Ascending aorta (tissue), 2 donors: Measurements from ENCODE around the gene PPP1R2. TPM values are rescaled to one million over a fixed set of nuclear protein-coding genes. Genes with fewer than 3 reads are reported as not detected.

Source experiments
- DNase-seq, 2 donors: peaks; one replicate each; pipeline ENCODE4 v3.0.0-alpha.2; 2019; ENCODE audit warnings: low spot score in 2 of 2
- H3K27ac ChIP-seq, 2 donors: fragments of 200-600 bp; sonication (generic); one replicate each; pipeline ENCODE4 v1.5.1; 2016 to 2017; ENCODE audit warnings: mild to moderate bottlenecking in 1 of 2
- H3K27me3 ChIP-seq: fragments of 200-600 bp; sonication (generic); one replicate; pipeline ENCODE4 v1.5.1; 2017
- H3K36me3 ChIP-seq, 2 donors: fragments of 200-600 bp; sonication (generic); one replicate each; pipeline ENCODE4 v1.5.1; 2016
- H3K4me1 ChIP-seq, 2 donors: fragments of 200-600 bp; sonication (generic); one replicate each; pipeline ENCODE4 v1.5.1; 2016 to 2017; ENCODE audit warnings: mild to moderate bottlenecking in 1 of 2
- H3K4me3 ChIP-seq, 2 donors: fragments of 200-600 bp; sonication (generic); one replicate each; pipeline ENCODE4 v1.5.1; 2016 to 2017; ENCODE audit warnings: mild to moderate bottlenecking in 1 of 2
- H3K9me3 ChIP-seq, 2 donors: fragments of 200-600 bp; sonication (generic); one replicate each; pipeline ENCODE4 v1.5.1; 2016
- intact Hi-C: fragments of 100-400 bp; cut with DNase I; formaldehyde crosslinking; loops from one replicate; pipeline ENCODE4 v1.15.1; 2023
- total RNA-seq: library from RNA; depleted of rRNA; stranded (reverse); fragments of >200 nt; gene quantifications from one replicate; pipeline ENCODE4 v1.1.0, GENCODE V29; 2016
- TF ChIP-seq, protein P1 (sequence below), 3 experiments: fragments of 200-600 bp in 2 of 3; fragments of 450-650 bp in 1 of 3; sonication (generic) in 2 of 3; IDR thresholded peaks; one replicate each; pipeline ENCODE4 v1.5.1; 2016 to 2019; ENCODE audit warnings: antibody characterized with exemption in 3 of 3, mild to moderate bottlenecking in 1 of 3, moderate library complexity in 1 of 3

Gene PPP1R2
- total RNA-seq, 1 donor from 2014 or later: 62.3 TPM

DNA sequence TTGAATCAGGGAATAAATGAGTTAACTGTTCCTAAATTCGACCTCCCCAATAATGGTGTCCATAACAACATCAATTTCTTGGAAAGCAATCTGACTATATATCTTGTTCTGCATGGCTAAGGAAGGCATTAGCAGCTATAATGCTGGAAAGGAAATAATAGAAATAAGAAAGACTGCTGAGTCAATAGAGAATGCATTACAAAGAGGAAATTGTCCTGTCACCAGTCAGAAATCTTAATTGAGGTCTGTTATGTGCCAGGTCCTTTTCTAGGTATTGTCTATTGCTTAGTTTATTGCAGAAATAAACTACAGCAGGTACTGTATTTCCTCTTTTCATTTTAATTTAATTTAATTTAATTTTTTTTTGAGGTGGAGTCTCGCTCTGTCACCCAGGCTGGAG, 5.9 kb upstream of the PPP1R2 start:
- intact Hi-C loops: loop anchor here (10.0 kb wide), 2 partner anchors 106 to 1474 kb away; no protein-coding TSS in a partner anchor
- no peak overlapping the region for H3K27ac ChIP-seq
- TF ChIP-seq, protein P1, sequence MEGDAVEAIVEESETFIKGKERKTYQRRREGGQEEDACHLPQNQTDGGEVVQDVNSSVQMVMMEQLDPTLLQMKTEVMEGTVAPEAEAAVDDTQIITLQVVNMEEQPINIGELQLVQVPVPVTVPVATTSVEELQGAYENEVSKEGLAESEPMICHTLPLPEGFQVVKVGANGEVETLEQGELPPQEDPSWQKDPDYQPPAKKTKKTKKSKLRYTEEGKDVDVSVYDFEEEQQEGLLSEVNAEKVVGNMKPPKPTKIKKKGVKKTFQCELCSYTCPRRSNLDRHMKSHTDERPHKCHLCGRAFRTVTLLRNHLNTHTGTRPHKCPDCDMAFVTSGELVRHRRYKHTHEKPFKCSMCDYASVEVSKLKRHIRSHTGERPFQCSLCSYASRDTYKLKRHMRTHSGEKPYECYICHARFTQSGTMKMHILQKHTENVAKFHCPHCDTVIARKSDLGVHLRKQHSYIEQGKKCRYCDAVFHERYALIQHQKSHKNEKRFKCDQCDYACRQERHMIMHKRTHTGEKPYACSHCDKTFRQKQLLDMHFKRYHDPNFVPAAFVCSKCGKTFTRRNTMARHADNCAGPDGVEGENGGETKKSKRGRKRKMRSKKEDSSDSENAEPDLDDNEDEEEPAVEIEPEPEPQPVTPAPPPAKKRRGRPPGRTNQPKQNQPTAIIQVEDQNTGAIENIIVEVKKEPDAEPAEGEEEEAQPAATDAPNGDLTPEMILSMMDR (IDR thresholded peaks at IDR 0.05): no peak
- no peaks in the 10 kb centered on the region for H3K27me3 ChIP-seq
- no peaks in the 10 kb centered on the region for H3K9me3 ChIP-seq
- DNase-seq: no peak
- H3K4me1 ChIP-seq: peaks cover 11 to 19% of the 10 kb centered on the region in 2 donors
- no peak overlapping the region for H3K4me3 ChIP-seq
- H3K36me3 ChIP-seq: no peaks in the 10 kb centered on the region

DNA sequence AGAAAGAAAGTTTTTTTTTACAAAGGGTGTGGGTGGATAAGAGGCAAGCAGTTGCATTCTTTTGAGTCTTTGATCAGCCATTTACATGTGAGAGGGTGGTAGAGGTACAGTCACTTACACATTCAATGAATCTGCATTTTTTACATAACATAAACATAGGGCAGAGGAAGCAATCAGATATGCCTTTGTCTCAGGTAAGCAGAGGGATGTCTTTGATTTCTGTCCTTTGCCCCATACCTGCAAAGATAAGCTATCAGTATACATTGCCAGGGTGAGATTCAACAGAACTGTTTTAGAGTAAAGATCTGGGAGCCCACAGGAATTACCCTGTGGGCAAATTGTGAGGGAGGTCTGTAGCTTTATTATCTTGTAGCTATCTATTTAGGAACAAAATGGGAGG, 5.4 kb upstream of the PPP1R2 start:
- H3K27ac ChIP-seq: no peak overlapping the region
- H3K9me3 ChIP-seq: no peaks in the 10 kb centered on the region
- H3K4me3 ChIP-seq: no peak overlapping the region
- H3K4me1 ChIP-seq: peaks cover 14 to 23% of the 10 kb centered on the region in 2 donors
- intact Hi-C loops: loop anchor here (10.0 kb wide), 2 partner anchors 106 to 1474 kb away; no protein-coding TSS in a partner anchor
- no peak for DNase-seq
- no peaks in the 10 kb centered on the region for H3K27me3 ChIP-seq
- no peaks in the 10 kb centered on the region for H3K36me3 ChIP-seq
- TF ChIP-seq, protein P1 (IDR thresholded peaks at IDR 0.05): no peak

DNA sequence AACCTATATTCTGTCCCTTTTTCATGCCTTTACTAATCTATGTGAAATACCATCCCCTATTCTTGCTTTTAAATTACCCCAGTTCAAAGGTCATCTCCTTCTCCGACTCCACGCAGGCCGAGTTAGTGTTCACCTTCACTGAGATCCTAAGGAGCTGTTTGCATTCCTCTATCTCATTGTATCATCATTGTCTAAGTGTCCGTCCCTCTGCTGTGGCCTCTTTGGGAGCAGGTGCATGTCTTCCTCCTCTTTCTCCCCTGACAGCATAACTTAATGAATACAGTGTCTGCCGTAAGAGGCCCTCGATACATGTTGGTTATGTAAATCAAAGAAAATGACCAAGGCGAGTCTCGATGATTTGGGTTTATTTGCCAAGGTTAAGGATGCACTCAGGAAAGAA, 4.9 kb upstream of the PPP1R2 start:
- Histone ChIP-seq H3K27me3 (no peaks in the 10 kb centered on the region), H3K36me3 (no peaks in the 10 kb centered on the region), H3K27ac (no peak overlapping the region), H3K9me3 (no peaks in the 10 kb centered on the region), H3K4me1 (peaks cover 14 to 23% of the 10 kb centered on the region in 2 donors), H3K4me3 (no peak overlapping the region)
- TF ChIP-seq, protein P1 (IDR thresholded peaks at IDR 0.05): no peak
- no peak for DNase-seq
- intact Hi-C loops: loop anchor here (10.0 kb wide), 2 partner anchors 107 to 1473 kb away; no protein-coding TSS in a partner anchor

DNA sequence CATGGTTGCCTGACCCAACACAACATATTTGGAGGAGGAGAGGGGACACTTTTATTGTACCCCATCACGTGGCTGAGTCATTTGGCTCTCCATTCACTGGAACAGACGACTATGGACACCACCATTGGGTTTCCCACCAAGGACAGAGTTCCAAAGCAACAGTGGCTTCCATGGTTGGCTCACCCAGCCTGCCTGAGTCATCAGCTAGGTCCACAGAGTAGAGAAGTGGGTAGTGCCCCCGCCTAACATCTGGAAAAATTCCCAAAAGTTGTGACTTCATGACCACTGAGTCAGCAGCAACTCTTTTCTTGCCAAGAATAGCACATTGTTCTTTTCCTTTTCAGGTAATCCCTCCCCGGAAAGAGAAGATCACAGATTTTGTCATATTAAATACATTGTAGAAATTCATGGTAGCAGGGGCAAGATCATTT, 3.0 kb upstream of the PPP1R2 start:
- Histone ChIP-seq H3K4me1 (peaks cover 17 to 27% of the 10 kb centered on the region in 2 donors), H3K9me3 (no peaks in the 10 kb centered on the region), H3K27me3 (no peaks in the 10 kb centered on the region), H3K27ac (peak overlapping the region; percentile 82 to 93), H3K4me3 (peak overlapping the region in 1 of 2 donors; percentile 48), H3K36me3 (no peaks in the 10 kb centered on the region)
- DNase-seq: peak; percentile 65 to 94
- intact Hi-C loops: loop anchor here (10.0 kb wide), 2 partner anchors 109 to 1471 kb away; no protein-coding TSS in a partner anchor
- TF ChIP-seq, protein P1 (IDR thresholded peaks at IDR 0.05): no peak

DNA sequence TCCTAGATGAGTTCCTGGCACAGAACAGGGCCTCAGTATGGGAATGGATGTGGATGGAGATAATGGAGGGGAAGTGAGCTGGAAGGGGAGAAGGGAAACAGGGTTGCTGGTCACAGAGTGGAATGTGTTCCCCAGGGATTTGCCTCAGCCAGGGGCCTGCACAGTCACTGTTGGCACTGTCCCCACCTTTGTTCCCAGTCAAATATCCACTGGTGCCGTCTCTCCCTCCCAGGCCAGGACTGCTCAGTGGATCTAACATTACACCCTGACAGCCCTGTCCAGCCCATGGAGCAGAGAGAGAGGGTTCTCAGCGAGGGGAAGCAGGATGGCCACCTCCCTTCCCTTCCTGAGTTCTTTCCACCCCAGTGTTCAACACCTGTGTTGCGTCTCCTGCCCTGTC, 1.5 kb upstream of the PPP1R2 start:
- TF ChIP-seq, protein P1 (IDR thresholded peaks at IDR 0.05): no peak
- Histone ChIP-seq H3K36me3 (no peaks in the 10 kb centered on the region), H3K27ac (peak overlapping the region; percentile 87 to 93), H3K27me3 (no peaks in the 10 kb centered on the region), H3K4me3 (no peak overlapping the region), H3K9me3 (no peaks in the 10 kb centered on the region), H3K4me1 (peaks cover 21 to 38% of the 10 kb centered on the region in 2 donors)
- peak in 1 of 2 donors; percentile 78 for DNase-seq
- intact Hi-C loops: loop anchor here (5.0 to 10.0 kb wide), 5 partner anchors 110 to 1470 kb away; partner anchors contain the start of genes LSG1, RNF168 and XXYLT1
